ENCODE measurements around the gene CCDC192.
A peak's percentile ranks its signal among the peaks of the same experiment; 100 is the strongest.

CCDC192 gene

GRCh38 chr5:127813633-127814587 lies 110.7 kb downstream of the CCDC192 start:
- TF ChIP-seq CTCF (conservative IDR thresholded peaks at IDR 0.05; ENCODE audit: low read depth, low read length), result no peak
- H3K4me3 ChIP-seq (ENCODE audit: low read depth, low read length), result no peak overlapping the region
- DNase-seq (ENCODE audit: low read depth), result peak; percentile 90

DNA sequence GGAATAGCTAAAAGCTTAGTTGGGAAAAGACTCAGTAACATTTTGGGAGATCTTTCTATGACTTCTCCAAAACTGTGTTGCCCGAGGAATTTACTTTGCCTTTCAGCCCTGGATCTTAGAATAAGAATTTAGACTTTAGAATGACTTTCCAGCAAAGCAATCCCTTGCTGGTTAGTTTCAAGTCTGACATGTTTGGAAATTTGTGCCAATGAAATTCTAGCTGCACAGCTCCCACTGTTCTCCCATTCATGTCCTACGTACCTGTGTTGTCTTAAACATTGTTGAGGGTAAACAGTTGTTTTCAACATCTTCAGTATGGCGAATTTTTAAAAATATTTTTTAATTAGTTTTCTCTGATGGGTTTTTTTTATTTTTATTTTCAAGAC lies 111.4 kb downstream of the CCDC192 start:
- no peak for DNase-seq (ENCODE audit: low read depth)
- TF ChIP-seq CTCF (conservative IDR thresholded peaks at IDR 0.05; ENCODE audit: low read depth, low read length), result no peak
- no peak overlapping the region for H3K4me3 ChIP-seq (ENCODE audit: low read depth, low read length)

- no peak overlapping the region for H3K4me3 ChIP-seq (ENCODE audit: low read depth, low read length)
- TF ChIP-seq CTCF (conservative IDR thresholded peaks at IDR 0.05; ENCODE audit: low read depth, low read length), result no peak
- DNase-seq (ENCODE audit: low read depth), result no peak
Measured at GRCh38 chr5:127820910-127821553, 117.8 kb downstream of the CCDC192 start.

DNA sequence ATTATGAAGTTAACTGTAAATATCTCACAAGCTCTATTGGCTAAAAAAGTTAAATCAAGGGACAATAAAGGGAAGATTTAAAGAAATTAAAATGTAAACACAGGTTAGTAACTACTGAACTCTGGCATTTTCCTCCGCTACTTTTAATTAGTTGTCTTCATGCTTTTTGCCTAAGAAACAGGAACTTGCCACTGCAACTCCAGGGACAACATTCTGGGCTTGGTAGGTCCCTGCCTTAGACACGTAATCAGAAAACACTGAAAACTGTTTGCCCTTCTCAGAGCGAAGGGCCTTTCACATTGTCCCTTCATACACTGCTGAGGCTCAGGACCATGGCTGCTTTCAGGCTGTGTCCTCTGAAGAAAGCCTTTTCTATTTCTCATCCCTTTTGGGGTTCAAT lies 118.7 kb downstream of the CCDC192 start:
- H3K4me3 ChIP-seq (ENCODE audit: low read depth, low read length), result no peak overlapping the region
- TF ChIP-seq CTCF (conservative IDR thresholded peaks at IDR 0.05; ENCODE audit: low read depth, low read length), result no peak
- DNase-seq (ENCODE audit: low read depth), result no peak

GRCh38 chr5:127824126-127824525 lies 120.9 kb downstream of the CCDC192 start:
- H3K4me3 ChIP-seq (ENCODE audit: low read depth, low read length), result no peak overlapping the region
- DNase-seq (ENCODE audit: low read depth), result no peak
- TF ChIP-seq CTCF (conservative IDR thresholded peaks at IDR 0.05; ENCODE audit: low read depth, low read length), result no peak

DNA sequence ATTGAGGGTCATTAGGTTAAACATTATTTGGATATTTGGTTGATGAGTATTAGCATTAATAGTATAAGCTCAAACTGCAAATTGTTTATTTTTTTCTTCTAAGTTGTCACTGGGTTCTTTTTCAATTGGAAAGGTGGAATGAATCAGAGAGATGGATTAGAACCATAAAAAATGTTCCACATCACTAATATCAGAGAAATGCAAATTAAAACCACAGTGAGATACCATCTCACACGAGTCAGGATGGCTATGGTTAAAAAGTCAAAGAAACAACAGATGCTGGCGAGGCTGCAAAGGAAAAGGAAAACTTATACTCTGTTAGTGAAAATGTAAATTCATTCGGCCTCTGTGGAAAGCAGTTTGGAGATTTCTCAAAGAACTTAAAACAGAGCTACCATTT lies 122.8 kb downstream of the CCDC192 start:
- no peak for DNase-seq (ENCODE audit: low read depth)
- no peak for TF ChIP-seq CTCF (conservative IDR thresholded peaks at IDR 0.05; ENCODE audit: low read depth, low read length)
- H3K4me3 ChIP-seq (ENCODE audit: low read depth, low read length), result no peak overlapping the region

Data from choroid plexus epithelial cell (primary cell).